Stimulated activated naive CD8-positive, alpha-beta T cell treated with anti-CD3 and anti-CD28 coated beads, Interleukin-15, Interleukin-2, amounts not matched to agents 100 ng/mL and 50 ng/mL, for 24 hours (primary cell): ENCODE measurements around the gene THBS1.

Experiments
- H3K27ac Mint-ChIP-seq: one replicate; pipeline ENCODE4 v1.8.0; 2021; ENCODE audit warnings: mild to moderate bottlenecking, mixed read lengths
- H3K27me3 Mint-ChIP-seq: one replicate; pipeline ENCODE4 v1.8.0; 2021; ENCODE audit warnings: mixed read lengths
- H3K36me3 Mint-ChIP-seq: one replicate; pipeline ENCODE4 v1.8.0; 2021; ENCODE audit warnings: low read depth, mixed read lengths
- H3K4me1 Mint-ChIP-seq: one replicate; pipeline ENCODE4 v1.8.0; 2021; ENCODE audit warnings: low read depth, mixed read lengths
- H3K4me3 Mint-ChIP-seq: one replicate; pipeline ENCODE4 v1.8.0; 2021; ENCODE audit warnings: mild to moderate bottlenecking, mixed read lengths
- H3K9me3 Mint-ChIP-seq: one replicate; pipeline ENCODE4 v1.8.0; 2021; ENCODE audit warnings: mixed read lengths

The THBS1 gene

GRCh38 chr15:39589815-39590644 is 9.2 kb downstream of the THBS1 start:
- peaks cover 8% of the 10 kb centered on the region for H3K4me1 Mint-ChIP-seq
- no peak overlapping the region for H3K4me3 Mint-ChIP-seq
- H3K27ac Mint-ChIP-seq: no peak overlapping the region
- peaks cover 1% of the 10 kb centered on the region for H3K27me3 Mint-ChIP-seq
- H3K36me3 Mint-ChIP-seq: peaks cover 4% of the 10 kb centered on the region
- no peaks in the 10 kb centered on the region for H3K9me3 Mint-ChIP-seq

DNA sequence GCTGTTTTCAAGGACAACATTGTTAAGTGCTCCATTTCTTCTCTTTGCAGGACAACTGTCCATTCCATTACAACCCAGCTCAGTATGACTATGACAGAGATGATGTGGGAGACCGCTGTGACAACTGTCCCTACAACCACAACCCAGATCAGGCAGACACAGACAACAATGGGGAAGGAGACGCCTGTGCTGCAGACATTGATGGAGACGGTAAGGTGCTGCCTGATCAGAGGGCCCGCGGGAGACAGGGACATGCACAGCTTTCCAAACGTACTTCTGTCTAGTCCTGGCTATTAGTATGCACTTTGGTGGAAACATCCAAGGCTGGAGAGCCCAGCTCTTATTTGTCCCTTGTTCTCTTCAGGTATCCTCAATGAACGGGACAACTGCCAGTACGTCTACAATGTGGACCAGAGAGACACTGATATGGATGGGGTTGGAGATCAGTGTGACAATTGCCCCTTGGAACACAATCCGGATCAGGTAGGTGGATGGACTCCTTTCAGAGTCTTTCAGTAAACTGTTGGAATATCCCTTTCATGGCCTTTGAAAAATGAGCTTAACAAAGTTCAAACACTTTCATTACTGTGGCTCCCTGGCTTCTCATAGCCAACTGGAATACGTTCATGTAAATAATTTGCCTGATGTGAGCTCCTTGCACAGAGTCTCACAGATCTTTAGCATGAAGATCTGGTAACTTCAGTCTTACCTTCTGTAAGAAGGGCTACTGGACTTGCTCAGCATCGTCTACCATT is 10.4 kb downstream of the THBS1 start:
- no peaks in the 10 kb centered on the region for H3K27me3 Mint-ChIP-seq
- peaks cover 8% of the 10 kb centered on the region for H3K4me1 Mint-ChIP-seq
- H3K27ac Mint-ChIP-seq: no peak overlapping the region
- H3K4me3 Mint-ChIP-seq: no peak overlapping the region
- no peaks in the 10 kb centered on the region for H3K9me3 Mint-ChIP-seq
- peaks cover 4% of the 10 kb centered on the region for H3K36me3 Mint-ChIP-seq

DNA sequence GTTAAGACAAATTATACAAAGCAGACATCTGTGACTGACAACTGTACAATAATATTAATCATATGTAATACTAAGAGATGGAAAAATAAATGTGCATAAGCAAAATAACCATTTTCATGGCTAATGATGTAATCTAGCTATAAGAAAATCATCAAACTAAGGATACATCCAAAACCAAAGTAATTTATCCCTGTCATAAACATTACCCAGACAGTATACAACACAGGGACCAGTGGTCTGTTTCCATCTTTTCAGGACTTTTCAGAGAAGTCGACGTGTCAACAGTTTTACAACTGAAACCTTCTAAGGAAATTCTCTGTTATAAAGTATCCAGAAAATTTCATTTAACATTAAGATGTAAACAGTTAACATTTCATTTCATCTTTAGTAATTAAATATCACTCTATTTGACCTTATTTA is 11.0 kb downstream of the THBS1 start:
- Mint-ChIP-seq H3K27me3 (no peaks in the 10 kb centered on the region), H3K4me3 (no peak overlapping the region), H3K27ac (no peak overlapping the region), H3K4me1 (peaks cover 8% of the 10 kb centered on the region), H3K36me3 (peaks cover 4% of the 10 kb centered on the region), H3K9me3 (no peaks in the 10 kb centered on the region)

DNA sequence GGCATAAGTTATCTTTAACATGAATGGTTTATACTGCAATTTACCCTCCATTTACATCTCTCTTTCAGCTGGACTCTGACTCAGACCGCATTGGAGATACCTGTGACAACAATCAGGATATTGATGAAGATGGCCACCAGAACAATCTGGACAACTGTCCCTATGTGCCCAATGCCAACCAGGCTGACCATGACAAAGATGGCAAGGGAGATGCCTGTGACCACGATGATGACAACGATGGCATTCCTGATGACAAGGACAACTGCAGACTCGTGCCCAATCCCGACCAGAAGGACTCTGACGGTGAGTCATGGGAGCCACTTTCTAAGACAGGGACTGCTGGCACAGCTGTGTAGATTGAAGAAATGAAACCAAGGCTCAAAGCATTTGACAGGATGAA is 11.6 kb downstream of the THBS1 start:
- Mint-ChIP-seq H3K4me1 (peaks cover 8% of the 10 kb centered on the region), H3K4me3 (no peak overlapping the region), H3K27ac (no peak overlapping the region), H3K27me3 (no peaks in the 10 kb centered on the region), H3K9me3 (no peaks in the 10 kb centered on the region), H3K36me3 (peaks cover 4% of the 10 kb centered on the region)

- Mint-ChIP-seq H3K27ac (no peak overlapping the region), H3K9me3 (no peaks in the 10 kb centered on the region), H3K36me3 (peaks cover 4% of the 10 kb centered on the region), H3K4me3 (no peak overlapping the region), H3K4me1 (peaks cover 8% of the 10 kb centered on the region), H3K27me3 (no peaks in the 10 kb centered on the region)
Measured at GRCh38 chr15:39593071-39593655, 12.3 kb downstream of the THBS1 start.

DNA sequence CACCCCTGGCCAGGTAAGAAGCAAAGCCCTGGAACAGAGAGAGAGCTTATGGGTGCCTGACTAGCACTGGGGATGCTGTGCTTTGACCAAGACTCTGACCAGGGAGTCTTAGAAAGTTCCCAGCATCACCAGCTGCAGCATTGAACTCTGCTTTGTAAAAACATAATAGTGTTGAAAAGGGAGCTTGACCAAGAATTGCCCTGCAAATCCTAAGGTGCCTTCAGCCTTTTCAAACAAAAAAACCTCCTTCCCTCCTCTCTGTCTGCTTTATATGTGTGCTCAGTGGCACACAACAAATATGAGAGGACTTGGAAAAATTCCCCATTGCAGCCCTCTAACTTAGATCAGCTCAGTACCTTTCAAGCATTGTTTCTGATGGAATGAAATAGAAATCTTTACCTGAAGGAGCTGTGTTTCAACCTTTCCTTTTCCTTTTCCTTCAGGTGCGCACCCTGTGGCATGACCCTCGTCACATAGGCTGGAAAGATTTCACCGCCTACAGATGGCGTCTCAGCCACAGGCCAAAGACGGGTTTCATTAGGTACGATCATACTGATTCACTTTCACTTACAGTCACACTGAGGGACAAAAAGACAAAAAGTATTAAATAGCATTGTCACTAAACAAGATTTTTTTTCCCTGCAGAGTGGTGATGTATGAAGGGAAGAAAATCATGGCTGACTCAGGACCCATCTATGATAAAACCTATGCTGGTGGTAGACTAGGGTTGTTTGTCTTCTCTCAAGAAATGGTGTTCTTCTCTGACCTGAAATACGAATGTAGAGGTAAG is 13.0 kb downstream of the THBS1 start:
- Mint-ChIP-seq H3K36me3 (peaks cover 4% of the 10 kb centered on the region), H3K27ac (no peak overlapping the region), H3K9me3 (no peaks in the 10 kb centered on the region), H3K4me1 (peaks cover 8% of the 10 kb centered on the region), H3K27me3 (no peaks in the 10 kb centered on the region), H3K4me3 (peak overlapping the region; percentile 35)

DNA sequence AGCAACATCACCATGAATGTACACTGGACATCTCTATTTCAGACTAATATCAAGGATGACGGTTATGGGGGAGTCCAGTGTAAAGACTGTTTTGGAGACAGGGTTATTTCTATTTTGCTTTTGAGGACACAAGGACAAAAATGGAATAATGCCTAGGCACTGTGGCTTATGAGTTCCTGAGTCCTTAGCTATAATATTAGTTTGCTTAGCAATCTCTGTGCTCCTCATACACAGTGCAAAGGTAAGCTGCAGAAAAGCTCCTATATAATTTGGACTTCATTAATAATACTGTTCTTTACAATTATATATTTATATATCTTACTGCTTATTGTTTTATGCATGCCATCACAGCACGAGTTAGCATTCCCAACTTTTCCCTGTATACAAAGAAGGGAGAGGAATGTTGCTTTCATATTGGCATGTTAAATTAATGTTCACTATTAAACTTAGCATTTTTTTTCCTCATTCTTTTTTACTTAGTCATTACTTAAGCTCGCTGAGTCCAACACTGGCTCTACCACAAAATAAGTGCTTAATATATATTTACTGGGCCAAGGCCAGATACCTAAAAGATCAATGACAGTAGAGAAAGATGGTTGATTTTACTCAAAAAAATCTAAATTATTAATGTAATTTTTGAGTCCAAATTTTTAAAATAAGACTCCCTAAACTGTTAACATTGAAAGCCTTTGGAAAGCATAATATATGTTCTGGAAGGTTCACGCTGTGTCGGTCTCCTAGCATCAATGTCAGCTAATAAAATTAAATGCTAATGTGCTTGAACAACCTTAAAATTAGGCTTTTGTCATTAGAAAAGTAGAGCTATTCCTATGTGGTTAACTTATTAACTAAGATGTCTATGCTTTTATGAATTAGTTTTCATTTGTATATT is 13.8 kb downstream of the THBS1 start:
- Mint-ChIP-seq H3K4me1 (peaks cover 8% of the 10 kb centered on the region), H3K9me3 (no peaks in the 10 kb centered on the region), H3K27ac (no peak overlapping the region), H3K36me3 (peaks cover 4% of the 10 kb centered on the region), H3K27me3 (no peaks in the 10 kb centered on the region), H3K4me3 (no peak overlapping the region)

DNA sequence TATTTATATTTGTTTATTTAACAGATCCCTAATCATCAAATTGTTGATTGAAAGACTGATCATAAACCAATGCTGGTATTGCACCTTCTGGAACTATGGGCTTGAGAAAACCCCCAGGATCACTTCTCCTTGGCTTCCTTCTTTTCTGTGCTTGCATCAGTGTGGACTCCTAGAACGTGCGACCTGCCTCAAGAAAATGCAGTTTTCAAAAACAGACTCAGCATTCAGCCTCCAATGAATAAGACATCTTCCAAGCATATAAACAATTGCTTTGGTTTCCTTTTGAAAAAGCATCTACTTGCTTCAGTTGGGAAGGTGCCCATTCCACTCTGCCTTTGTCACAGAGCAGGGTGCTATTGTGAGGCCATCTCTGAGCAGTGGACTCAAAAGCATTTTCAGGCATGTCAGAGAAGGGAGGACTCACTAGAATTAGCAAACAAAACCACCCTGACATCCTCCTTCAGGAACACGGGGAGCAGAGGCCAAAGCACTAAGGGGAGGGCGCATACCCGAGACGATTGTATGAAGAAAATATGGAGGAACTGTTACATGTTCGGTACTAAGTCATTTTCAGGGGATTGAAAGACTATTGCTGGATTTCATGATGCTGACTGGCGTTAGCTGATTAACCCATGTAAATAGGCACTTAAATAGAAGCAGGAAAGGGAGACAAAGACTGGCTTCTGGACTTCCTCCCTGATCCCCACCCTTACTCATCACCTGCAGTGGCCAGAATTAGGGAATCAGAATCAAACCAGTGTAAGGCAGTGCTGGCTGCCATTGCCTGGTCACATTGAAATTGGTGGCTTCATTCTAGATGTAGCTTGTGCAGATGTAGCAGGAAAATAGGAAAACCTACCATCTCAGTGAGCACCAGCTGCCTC is 14.7 kb downstream of the THBS1 start:
- Mint-ChIP-seq H3K9me3 (no peaks in the 10 kb centered on the region), H3K4me3 (no peak overlapping the region), H3K36me3 (peaks cover 4% of the 10 kb centered on the region), H3K4me1 (peaks cover 8% of the 10 kb centered on the region), H3K27ac (no peak overlapping the region), H3K27me3 (no peaks in the 10 kb centered on the region)

DNA sequence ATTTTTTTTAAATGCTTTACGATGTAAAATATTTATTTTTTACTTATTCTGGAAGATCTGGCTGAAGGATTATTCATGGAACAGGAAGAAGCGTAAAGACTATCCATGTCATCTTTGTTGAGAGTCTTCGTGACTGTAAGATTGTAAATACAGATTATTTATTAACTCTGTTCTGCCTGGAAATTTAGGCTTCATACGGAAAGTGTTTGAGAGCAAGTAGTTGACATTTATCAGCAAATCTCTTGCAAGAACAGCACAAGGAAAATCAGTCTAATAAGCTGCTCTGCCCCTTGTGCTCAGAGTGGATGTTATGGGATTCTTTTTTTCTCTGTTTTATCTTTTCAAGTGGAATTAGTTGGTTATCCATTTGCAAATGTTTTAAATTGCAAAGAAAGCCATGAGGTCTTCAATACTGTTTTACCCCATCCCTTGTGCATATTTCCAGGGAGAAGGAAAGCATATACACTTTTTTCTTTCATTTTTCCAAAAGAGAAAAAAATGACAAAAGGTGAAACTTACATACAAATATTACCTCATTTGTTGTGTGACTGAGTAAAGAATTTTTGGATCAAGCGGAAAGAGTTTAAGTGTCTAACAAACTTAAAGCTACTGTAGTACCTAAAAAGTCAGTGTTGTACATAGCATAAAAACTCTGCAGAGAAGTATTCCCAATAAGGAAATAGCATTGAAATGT is 15.6 kb downstream of the THBS1 start:
- no peaks in the 10 kb centered on the region for H3K9me3 Mint-ChIP-seq
- H3K27me3 Mint-ChIP-seq: no peaks in the 10 kb centered on the region
- H3K36me3 Mint-ChIP-seq: peaks cover 4% of the 10 kb centered on the region

GRCh38 chr15:39597336-39597735 is 16.5 kb downstream of the THBS1 start:
- H3K9me3 Mint-ChIP-seq: no peaks in the 10 kb centered on the region

More for the DNA sequence above, 15.6 kb downstream of the THBS1 start:
- peaks cover 8% of the 10 kb centered on the region for H3K4me1 Mint-ChIP-seq
- H3K4me3 Mint-ChIP-seq: no peak overlapping the region
- no peak overlapping the region for H3K27ac Mint-ChIP-seq

DNA sequence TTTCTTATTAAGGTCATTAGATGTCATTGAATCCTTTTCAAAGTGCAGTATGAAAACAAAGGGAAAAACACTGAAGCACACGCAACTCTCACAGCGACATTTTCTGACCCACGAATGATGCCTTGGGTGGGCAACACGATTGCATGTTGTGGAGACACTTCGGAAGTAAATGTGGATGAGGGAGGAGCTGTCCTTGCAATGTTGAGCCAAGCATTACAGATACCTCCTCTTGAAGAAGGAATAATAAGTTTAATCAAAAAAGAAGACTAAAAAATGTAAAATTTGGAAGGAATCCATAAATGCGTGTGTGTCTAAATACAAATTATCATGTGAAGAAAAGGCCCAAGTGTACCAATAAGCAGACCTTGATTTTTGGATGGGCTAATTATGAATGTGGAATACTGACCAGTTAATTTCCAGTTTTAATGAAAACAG is 16.9 kb downstream of the THBS1 start:
- Mint-ChIP-seq H3K4me3 (no peak overlapping the region), H3K4me1 (peaks cover 8% of the 10 kb centered on the region), H3K9me3 (no peaks in the 10 kb centered on the region), H3K27me3 (no peaks in the 10 kb centered on the region), H3K27ac (no peak overlapping the region), H3K36me3 (peaks cover 4% of the 10 kb centered on the region)

More at GRCh38 chr15:39597336-39597735, 16.5 kb downstream of the THBS1 start:
- H3K27me3 Mint-ChIP-seq: no peaks in the 10 kb centered on the region
- H3K4me1 Mint-ChIP-seq: peaks cover 8% of the 10 kb centered on the region
- no peak overlapping the region for H3K4me3 Mint-ChIP-seq
- no peak overlapping the region for H3K27ac Mint-ChIP-seq
- peaks cover 4% of the 10 kb centered on the region for H3K36me3 Mint-ChIP-seq

- Mint-ChIP-seq H3K4me3 (no peak overlapping the region), H3K4me1 (peaks cover 8% of the 10 kb centered on the region), H3K27ac (no peak overlapping the region)
Measured at GRCh38 chr15:39598186-39598850, 17.4 kb downstream of the THBS1 start.

More at GRCh38 chr15:39598186-39598850, 17.4 kb downstream of the THBS1 start:
- Mint-ChIP-seq H3K27me3 (no peaks in the 10 kb centered on the region), H3K9me3 (no peaks in the 10 kb centered on the region), H3K36me3 (peaks cover 4% of the 10 kb centered on the region)
